G401.6 (cell line): ENCODE measurements around the gene ODF2L.
"Not testable (repeated sequence)": the region's sequence is repeated elsewhere in the genome, so short reads cannot be mapped to it uniquely, and the experiment has no call there.

Experiments
- FAIRE-seq: peaks from 2 replicates; lab custom pipeline; 2012; peaks lifted over from hg19 to GRCh38; lab: Jason Lieb, UNC

Gene ODF2L

DNA sequence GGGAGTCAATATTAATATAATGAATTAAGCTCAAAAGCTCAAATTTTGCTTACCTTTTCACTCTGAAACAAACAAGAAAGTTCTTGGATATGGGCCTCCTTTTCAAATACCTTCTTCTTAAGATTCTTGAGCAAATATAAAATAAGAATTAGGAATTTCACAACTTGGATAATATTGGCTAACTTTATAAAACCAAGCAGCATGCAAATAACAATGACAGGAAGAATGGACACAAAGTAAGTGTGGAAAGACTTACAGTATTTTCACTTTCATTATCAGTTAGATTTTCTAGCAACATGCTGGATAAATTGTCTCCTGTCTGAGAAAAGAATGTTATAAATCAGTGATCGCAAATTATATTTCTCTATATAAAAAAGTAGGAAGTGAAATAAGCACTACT is 13.2 kb downstream of the ODF2L start:
- FAIRE-seq = no peak

- no peak for FAIRE-seq
Measured at GRCh38 chr1:86381223-86381622, 14.9 kb downstream of the ODF2L start.

DNA sequence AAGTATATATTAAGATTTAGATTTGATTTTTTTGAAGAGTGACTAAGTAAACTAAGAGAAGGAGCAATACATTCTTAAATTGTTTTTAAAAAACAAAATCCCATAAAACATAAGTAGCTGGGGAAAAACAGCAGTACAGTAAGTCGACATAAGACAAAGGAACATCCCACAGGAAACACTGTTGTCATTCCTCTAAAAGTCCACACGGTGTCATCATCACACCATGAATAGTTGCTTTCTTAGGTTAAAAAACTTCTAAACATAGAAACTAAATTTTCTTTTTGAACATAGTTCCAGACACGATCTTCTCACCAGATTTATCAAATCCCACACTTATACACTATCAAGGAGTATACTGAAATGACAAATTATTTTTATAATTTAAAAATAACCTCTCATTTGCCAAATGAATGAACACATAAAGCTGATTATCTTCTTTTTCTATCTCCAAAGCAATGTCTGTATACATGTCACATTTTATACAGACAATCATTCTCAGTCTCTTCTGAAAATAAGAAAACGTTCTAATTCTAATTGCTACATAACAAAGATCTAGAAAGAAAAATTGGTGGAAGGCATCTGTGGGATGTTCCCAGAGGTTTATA is 15.8 kb downstream of the ODF2L start:
- FAIRE-seq = peak; percentile 97

DNA sequence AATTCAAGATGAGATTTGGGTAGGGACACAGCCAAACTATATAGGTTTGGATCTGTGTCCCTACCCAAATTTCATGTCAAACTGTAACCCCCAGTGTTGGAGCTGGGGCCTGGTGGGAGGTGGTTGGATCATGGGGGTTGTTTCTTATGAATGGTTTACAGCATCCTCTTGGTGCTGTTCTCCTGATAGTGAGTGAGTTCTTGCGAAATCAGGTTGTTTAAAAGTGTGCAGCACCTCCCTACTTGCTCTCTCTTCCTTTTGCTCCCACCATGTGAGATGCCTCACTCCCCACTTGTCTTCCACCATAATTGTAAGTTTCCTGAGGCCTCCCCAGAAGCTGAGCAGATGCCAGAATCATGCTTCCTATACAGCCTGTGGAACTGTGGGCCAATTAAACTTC is 17.3 kb downstream of the ODF2L start:
- FAIRE-seq = no peak

DNA sequence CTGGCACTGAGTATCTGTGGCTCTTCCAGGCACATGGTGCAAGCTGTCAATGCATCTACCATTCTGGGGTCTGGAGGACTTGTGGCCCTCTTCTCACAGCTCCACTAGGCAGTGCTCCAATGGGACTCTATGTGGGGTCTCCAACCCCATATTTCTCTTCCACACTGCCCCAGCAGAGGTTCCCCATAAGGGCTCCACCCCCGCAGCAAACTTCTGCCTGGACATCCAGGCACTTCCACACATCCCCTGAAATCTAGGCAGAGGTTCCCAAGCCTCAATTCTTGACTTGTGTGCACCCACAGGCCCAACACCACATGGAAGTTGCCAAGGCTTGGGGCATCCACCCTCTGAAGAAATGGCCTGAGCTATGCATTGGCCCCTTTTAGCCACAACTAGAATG is 18.8 kb downstream of the ODF2L start:
- FAIRE-seq = no peak

- FAIRE-seq = no peak
Measured at GRCh38 chr1:86375688-86376087, 20.4 kb downstream of the ODF2L start.

- FAIRE-seq = no peak
Measured at GRCh38 chr1:86370601-86371022, 25.5 kb downstream of the ODF2L start.

- FAIRE-seq = no peak
Measured at GRCh38 chr1:86365896-86366295, 30.2 kb downstream of the ODF2L start.

DNA sequence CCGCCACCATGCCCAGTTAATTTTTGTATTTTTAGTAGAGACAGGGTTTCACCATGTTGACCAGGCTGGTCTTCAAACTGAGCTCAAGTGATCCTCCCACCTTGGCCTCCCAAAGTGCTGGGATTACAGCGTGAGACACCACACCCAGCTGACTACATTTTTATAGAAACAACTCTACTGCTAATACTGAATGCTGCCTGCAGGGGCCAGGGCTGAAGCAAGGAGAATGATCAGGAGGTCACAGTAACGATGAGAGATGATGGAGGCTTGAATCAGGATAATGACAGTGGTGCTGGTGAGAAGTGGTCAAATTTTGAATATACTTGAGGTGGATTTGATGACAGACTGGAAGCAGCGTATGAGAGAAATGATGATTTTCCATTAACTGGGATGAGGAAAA is 33.3 kb downstream of the ODF2L start:
- FAIRE-seq = no peak

DNA sequence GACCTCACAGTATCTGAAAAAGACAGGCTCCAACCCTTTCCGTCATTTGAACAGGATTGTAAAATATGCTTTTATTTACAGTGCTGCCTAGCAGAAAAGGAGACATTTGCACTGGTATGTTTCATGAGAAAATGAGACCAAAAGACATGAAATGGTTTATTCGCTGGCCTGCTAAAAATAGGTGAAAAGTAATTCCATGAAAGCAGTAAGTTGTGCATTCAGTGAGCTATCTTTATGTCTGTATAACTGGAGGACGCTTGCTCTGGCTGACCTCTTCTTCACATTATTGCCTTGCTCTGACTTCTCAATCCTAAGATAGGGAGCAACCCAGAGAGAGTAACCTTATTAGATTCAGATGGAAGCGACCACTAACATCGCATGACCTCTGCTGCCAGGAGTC is 38.3 kb downstream of the ODF2L start:
- no peak for FAIRE-seq

- FAIRE-seq = no peak
Measured at GRCh38 chr1:86356247-86356646, 39.9 kb downstream of the ODF2L start.

DNA sequence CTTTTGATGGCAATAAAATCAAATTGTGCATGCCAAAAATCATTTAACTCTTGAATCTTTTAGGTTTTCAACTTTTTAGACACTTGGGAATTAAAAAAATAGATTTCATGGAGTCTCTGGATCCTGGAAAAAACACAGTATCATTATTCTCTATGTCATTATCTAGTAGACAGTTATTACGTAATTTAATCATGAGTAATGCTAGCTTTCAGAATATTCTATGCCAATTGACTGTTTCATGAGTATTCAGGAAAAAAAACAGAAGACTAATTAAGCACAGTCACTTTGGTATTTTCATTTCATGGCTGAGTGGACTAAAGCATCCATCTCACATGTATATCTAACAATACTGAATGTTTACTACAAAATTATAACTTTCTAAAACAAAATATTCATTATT is 44.0 kb downstream of the ODF2L start:
- FAIRE-seq = no peak

GRCh38 chr1:86350230-86350629 is 45.9 kb downstream of the ODF2L start:
- FAIRE-seq = not testable (repeated sequence)

- FAIRE-seq = no peak
Measured at GRCh38 chr1:86346388-86346787, 49.7 kb downstream of the ODF2L start.

DNA sequence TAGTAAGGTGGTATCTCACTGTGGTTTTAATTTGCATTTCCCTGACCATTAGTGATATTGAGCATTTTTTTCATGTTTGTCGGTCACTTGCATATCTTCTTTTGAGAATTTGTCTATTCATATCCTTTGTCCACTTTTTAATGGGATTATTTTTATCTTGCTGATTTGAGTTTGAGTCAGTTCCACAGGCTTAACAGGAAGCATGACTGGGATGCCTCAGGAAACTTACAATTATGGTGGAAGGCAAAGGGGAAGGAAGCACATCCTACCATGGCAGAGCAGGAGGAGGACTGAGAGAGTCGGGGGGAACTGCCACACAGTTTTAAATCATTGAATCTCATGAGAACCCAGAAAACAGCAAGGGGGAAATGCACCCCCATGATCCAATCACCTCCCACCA is 51.1 kb downstream of the ODF2L start:
- FAIRE-seq = no peak

- no peak for FAIRE-seq
Measured at GRCh38 chr1:86339906-86340305, 56.2 kb downstream of the ODF2L start.

DNA sequence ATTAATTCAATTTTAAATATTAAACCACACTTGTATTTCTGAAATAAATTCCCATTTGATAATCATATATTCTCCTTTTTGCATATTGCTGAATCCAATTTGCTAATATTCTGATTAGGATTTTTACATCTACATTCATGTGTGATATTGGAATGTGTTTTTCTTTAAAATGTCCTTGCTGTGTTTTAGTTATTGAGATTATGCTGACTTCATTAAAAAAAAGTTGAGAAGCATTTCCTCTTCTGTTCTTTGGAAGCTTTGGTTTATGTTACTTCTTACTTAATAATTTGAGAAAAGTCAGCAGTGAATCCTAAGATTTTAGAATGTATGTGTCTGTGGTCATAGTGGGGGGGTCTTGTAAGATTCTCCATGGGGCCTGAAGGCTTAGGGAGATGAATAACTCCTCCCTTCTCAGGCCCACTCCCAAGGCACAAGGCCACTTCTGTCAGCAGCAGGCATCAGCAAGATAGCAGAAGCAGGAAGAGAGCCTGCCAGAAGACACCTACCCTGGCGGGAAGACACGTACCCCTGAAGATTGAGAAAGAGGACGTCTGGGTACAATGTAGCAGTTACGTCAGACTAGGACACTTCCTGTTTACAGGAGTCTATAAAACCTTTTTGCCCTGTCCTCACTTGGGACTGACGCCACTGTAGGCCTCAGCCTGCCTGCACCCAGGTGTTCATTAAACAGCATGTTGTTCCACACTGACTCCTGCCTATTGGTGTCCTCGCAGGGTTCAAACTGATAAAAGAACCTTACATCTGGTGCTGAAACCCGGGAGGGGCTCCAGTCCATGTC is 56.9 kb downstream of the ODF2L start:
- FAIRE-seq = no peak

DNA sequence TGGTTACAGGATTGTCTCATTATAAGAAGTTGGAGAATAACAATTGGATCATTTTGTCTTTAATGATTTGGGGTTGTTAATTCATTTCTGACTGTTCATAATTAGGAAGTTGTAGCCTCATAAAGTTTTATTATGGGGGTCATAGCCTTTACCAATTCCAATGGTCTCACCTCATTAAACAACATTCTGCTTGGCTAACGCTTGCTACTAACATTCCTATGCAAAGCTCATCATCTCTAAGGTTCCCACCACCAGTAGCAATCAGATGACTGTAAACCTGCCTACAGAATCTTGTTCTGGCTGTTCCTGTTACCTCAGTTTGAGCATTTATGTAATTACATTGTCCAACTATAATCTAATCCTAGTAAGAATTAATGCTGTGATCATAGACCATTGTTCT is 60.2 kb downstream of the ODF2L start:
- FAIRE-seq = no peak

GRCh38 chr1:86325264-86325663 is 70.9 kb downstream of the ODF2L start:
- FAIRE-seq = no peak

- FAIRE-seq = no peak
Measured at GRCh38 chr1:86324130-86324822, 71.8 kb downstream of the ODF2L start.

GRCh38 chr1:86322241-86322640 is 73.9 kb downstream of the ODF2L start:
- no peak for FAIRE-seq

GRCh38 chr1:86318436-86318835 is 77.7 kb downstream of the ODF2L start:
- no peak for FAIRE-seq

GRCh38 chr1:86317926-86318325 is 78.2 kb downstream of the ODF2L start:
- no peak for FAIRE-seq

GRCh38 chr1:86305731-86306130 is 90.4 kb downstream of the ODF2L start:
- no peak for FAIRE-seq
